HCT116 (cell line): ENCODE data around the gene NLN. TPM values are rescaled to one million over a fixed set of nuclear protein-coding genes. Genes with fewer than 3 reads are reported as not detected.

Experiments used
- ATAC-seq: fragments of 200-7000 bp; cut with Tn5 transposase; 2 replicates; pipeline ENCODE4 v1.9.1; 2020; ENCODE audit warnings: mild to moderate bottlenecking, moderate library complexity
- BruUV-seq: library from RNA; stranded (reverse); fragments of 400-500 nt; replicated peaks from 2 replicates; lab custom pipeline; 2021; lab: Mats Ljungman, UMichigan
- CTCF ChIA-PET: fragments of 300-600 bp; sonication (Branson Sonifier 250); formaldehyde crosslinking; loops from one replicate; lab custom pipeline; 2021; ENCODE audit warnings: antibody characterized with exemption; lab: Charles Lee
- POLR2A ChIA-PET: fragments of 300-600, 350-600 bp; sonication (Branson Sonifier 250); formaldehyde crosslinking; loops from one replicate; lab custom pipeline; 2021; ENCODE audit warnings: antibody characterized with exemption; lab: Charles Lee
- RAD21 ChIA-PET, 2 experiments: fragments of 300-600 bp; sonication (Branson Sonifier 250); formaldehyde crosslinking; loops; one replicate each; lab custom pipeline; 2023; ENCODE audit warnings: low total read pairs in 2 of 2; ENCODE audit not compliant: uncharacterized antibody in 2 of 2, unreplicated experiment in 2 of 2, low non-redundant PET in 1 of 2; lab: Charles Lee
- DNase-seq: peaks from one replicate; pipeline ENCODE4 v3.0.0-alpha.2; 2010; ENCODE audit warnings: low read depth, low spot score
- H2AFZ ChIP-seq: fragments of 200-600 bp; shearing (Covaris generic), sonication (generic); 2 replicates; pipeline ENCODE4 v1.6.1; 2017; ENCODE audit warnings: low read depth, mixed run types, mixed read lengths, antibody characterized with exemption, low read length; ENCODE audit not compliant: poor library complexity, severe bottlenecking
- H3K27ac ChIP-seq: 2 replicates; pipeline ENCODE4 v1.5.1; 2012; ENCODE audit warnings: low read depth, low read length
- H3K27me3 ChIP-seq: fragments of 200-600 bp; sonication (generic); 2 replicates; pipeline ENCODE4 v1.6.1; 2016; ENCODE audit warnings: mixed run types, low read length, mixed read lengths; ENCODE audit not compliant: insufficient read depth
- H3K36me3 ChIP-seq, 2 experiments: fragments of 200-500 bp in 1 of 2; fragments of 200-600 bp in 1 of 2; sonication (Bioruptor generic) in 1 of 2; sonication (generic) in 1 of 2; 2 replicates each; pipeline versions ENCODE4 v1.5.1 to v1.6.1; 2014 to 2016; ENCODE audit warnings: low read length in 2 of 2, inconsistent platforms in 1 of 2, mixed read lengths in 1 of 2, mixed run types in 1 of 2; ENCODE audit not compliant: insufficient read depth in 2 of 2, control insufficient read depth in 1 of 2
- H3K4me1 ChIP-seq, 2 experiments: fragments of 200-600 bp in 1 of 2; sonication (generic) in 1 of 2; 2 replicates each; pipeline versions ENCODE4 v1.5.1 to v1.6.1; 2012 to 2017; ENCODE audit warnings: low read length in 2 of 2, inconsistent platforms in 1 of 2, mild to moderate bottlenecking in 1 of 2, mixed read lengths in 1 of 2, mixed run types in 1 of 2, moderate library complexity in 1 of 2; ENCODE audit not compliant: insufficient read depth in 2 of 2, control insufficient read depth in 1 of 2
- H3K4me2 ChIP-seq: fragments of 200-600 bp; sonication (generic); 2 replicates; pipeline ENCODE4 v1.6.1; 2017; ENCODE audit warnings: mixed run types, low read length, mixed read lengths
- H3K4me3 ChIP-seq, 2 experiments: fragments of 200-600 bp in 1 of 2; sonication (generic) in 1 of 2; replicated peaks in 1 of 2; 2 replicates each; pipeline ENCODE4 v1.5.1; 2011 to 2016; ENCODE audit warnings: low read length in 2 of 2, control low read depth in 1 of 2, low read depth in 1 of 2, mild to moderate bottlenecking in 1 of 2, mixed read lengths in 1 of 2, mixed run types in 1 of 2
- H3K79me2 ChIP-seq: fragments of 200-600 bp; sonication (generic); 2 replicates; pipeline ENCODE4 v1.6.1; 2017; ENCODE audit warnings: mild to moderate bottlenecking, mixed run types, low read length, moderate library complexity, mixed read lengths; ENCODE audit not compliant: insufficient read depth
- H3K9ac ChIP-seq: fragments of 200-600 bp; sonication (generic); 2 replicates; pipeline ENCODE4 v1.6.1; 2016; ENCODE audit warnings: low read length, mixed read lengths
- H3K9me2 ChIP-seq: fragments of 200-600 bp; sonication (generic), shearing (Covaris generic); 2 replicates; pipeline ENCODE4 v1.6.1; 2017; ENCODE audit warnings: mixed run types, mild to moderate bottlenecking, moderate library complexity; ENCODE audit not compliant: insufficient read depth
- H3K9me3 ChIP-seq, 2 experiments: fragments of 200-500 bp in 1 of 2; fragments of 200-600 bp in 1 of 2; sonication (Bioruptor generic) in 1 of 2; sonication (generic) in 1 of 2; 2 replicates each; pipeline ENCODE4 v1.6.1; 2014 to 2017; ENCODE audit warnings: low read length in 2 of 2, mixed read lengths in 2 of 2, inconsistent platforms in 1 of 2, low read depth in 1 of 2, mild to moderate bottlenecking in 1 of 2, mixed run types in 1 of 2, moderate library complexity in 1 of 2; ENCODE audit not compliant: control insufficient read depth in 1 of 2, insufficient read depth in 1 of 2
- H4K20me1 ChIP-seq: fragments of 200-600 bp; sonication (generic), shearing (Covaris generic); 2 replicates; pipeline ENCODE4 v1.6.1; 2017; ENCODE audit warnings: mixed run types, mild to moderate bottlenecking, moderate library complexity; ENCODE audit not compliant: insufficient read depth
- CBX3 ChIP-seq: IDR thresholded peaks from 2 replicates; pipeline ENCODE4 v1.6.1; 2012; ENCODE audit warnings: low read depth
- CEBPB ChIP-seq: IDR thresholded peaks from 2 replicates; pipeline ENCODE4 v1.6.1; 2012; ENCODE audit warnings: low read depth
- EGR1 ChIP-seq: IDR thresholded peaks from 2 replicates; pipeline ENCODE4 v1.6.1; 2012; ENCODE audit warnings: low read depth
- ELF1 ChIP-seq: IDR thresholded peaks from 2 replicates; pipeline ENCODE4 v1.6.1; 2012; ENCODE audit warnings: low read depth, borderline replicate concordance
- EZH2phosphoT487 ChIP-seq: fragments of 200-600 bp; IDR thresholded peaks from 2 replicates; pipeline ENCODE4 v1.6.1; 2018; ENCODE audit warnings: antibody characterized with exemption, borderline replicate concordance
- FOSL1 ChIP-seq: IDR thresholded peaks from 2 replicates; pipeline ENCODE4 v1.6.1; 2012; ENCODE audit warnings: low read depth
- JUND ChIP-seq: IDR thresholded peaks from 2 replicates; pipeline ENCODE4 v1.6.1; 2012
- POLR2A ChIP-seq: IDR thresholded peaks from 2 replicates; pipeline ENCODE4 v1.7.0; 2011; ENCODE audit warnings: borderline replicate concordance; ENCODE audit not compliant: insufficient read depth, insufficient read length; ENCODE audit errors: extremely low read depth
- POLR2AphosphoS5 ChIP-seq: IDR thresholded peaks from 2 replicates; pipeline ENCODE4 v1.6.1; 2011; ENCODE audit warnings: mild to moderate bottlenecking, low read depth, low read length, moderate library complexity
- RAD21 ChIP-seq: IDR thresholded peaks from 2 replicates; pipeline ENCODE4 v1.6.1; 2012; ENCODE audit warnings: low read depth, mild to moderate bottlenecking
- SIN3A ChIP-seq: IDR thresholded peaks from 2 replicates; pipeline ENCODE4 v1.6.1; 2012; ENCODE audit warnings: low read depth
- SP1 ChIP-seq: IDR thresholded peaks from 2 replicates; pipeline ENCODE4 v1.6.1; 2012; ENCODE audit warnings: low read depth
- SRF ChIP-seq: IDR thresholded peaks from 2 replicates; pipeline ENCODE4 v1.6.1; 2012; ENCODE audit warnings: low read depth
- TCF7L2 ChIP-seq: IDR thresholded peaks from 2 replicates; pipeline ENCODE4 v1.7.0; 2011; ENCODE audit warnings: borderline replicate concordance, inconsistent platforms; ENCODE audit not compliant: insufficient read depth, insufficient read length; ENCODE audit errors: extremely low read depth
- ZFX ChIP-seq: fragments of 450-650 bp; IDR thresholded peaks from 2 replicates; pipeline ENCODE4 v1.6.1; 2017
- ZNF274 ChIP-seq: fragments of 200-500 bp; sonication (Bioruptor generic); IDR thresholded peaks from 2 replicates; pipeline ENCODE4 v1.6.1; 2014; ENCODE audit warnings: mild to moderate bottlenecking, low read depth, low read length, inconsistent platforms
- intact Hi-C: fragments of 100-400 bp; cut with micrococcal nuclease; formaldehyde crosslinking; loops from 2 replicates; pipeline ENCODE4 v1.10.0; 2022
- total RNA-seq: library from RNA; stranded (reverse); gene quantifications from one replicate; pipeline ENCODE4 v1.2.1, GENCODE V29; 2021; ENCODE audit not compliant: unreplicated experiment
- TF ChIP-seq, protein P1 (sequence below): IDR thresholded peaks from 2 replicates; pipeline ENCODE4 v1.6.1; 2012; ENCODE audit warnings: low read depth
- TF ChIP-seq, protein P2 (sequence below): IDR thresholded peaks from 2 replicates; pipeline ENCODE4 v1.6.1; 2012
- TF ChIP-seq, protein P3 (sequence below): IDR thresholded peaks from 2 replicates; pipeline ENCODE4 v1.6.1; 2012
- TF ChIP-seq, protein P4 (sequence below): IDR thresholded peaks from 2 replicates; pipeline ENCODE4 v1.6.1; 2011; ENCODE audit warnings: mild to moderate bottlenecking, low read length, moderate library complexity; ENCODE audit not compliant: insufficient replicate concordance; ENCODE audit errors: extremely low read depth
- TF ChIP-seq, protein P5 (sequence below), 3 experiments: fragments of 200-600 bp in 1 of 3; sonication (generic) in 1 of 3; IDR thresholded peaks in 2 of 3; conservative IDR thresholded peaks in 1 of 3; 2 replicates each; pipeline ENCODE4 v1.5.1; 2012 to 2017; ENCODE audit warnings: low read depth in 2 of 3, low read length in 2 of 3, antibody characterized with exemption in 1 of 3, borderline replicate concordance in 1 of 3, control low read depth in 1 of 3, mild to moderate bottlenecking in 1 of 3, mixed read lengths in 1 of 3, mixed run types in 1 of 3, moderate library complexity in 1 of 3; ENCODE audit not compliant: insufficient read depth in 1 of 3

The NLN gene
- total RNA-seq, 1 experiment from 2014 or later = 67.6 TPM

DNA sequence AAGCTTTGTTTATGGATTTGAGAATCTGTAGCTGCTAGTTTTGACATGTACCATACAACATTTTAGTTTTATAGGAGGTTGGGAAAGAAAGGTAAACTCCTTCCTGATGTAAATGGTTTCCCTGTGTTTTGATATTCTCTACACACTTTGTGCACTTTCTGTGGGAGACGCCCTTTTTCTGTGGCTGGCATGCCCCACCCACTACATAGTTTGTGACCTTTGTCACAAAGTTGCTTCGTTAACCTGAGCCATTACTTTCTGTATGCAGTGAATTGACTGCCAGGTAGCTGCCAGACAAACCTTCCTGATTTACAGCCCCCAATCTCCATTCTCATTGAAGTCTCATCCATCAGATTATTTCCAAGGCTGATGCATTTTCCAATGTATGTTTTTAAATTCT is 90.6 kb downstream of the NLN start:
- Histone ChIP-seq H2AFZ (no peak overlapping the region), H3K9me2 (no peaks in the 10 kb centered on the region), H3K27ac (peak overlapping the region; percentile 81; the same call in 1 of the 2 replicates), H3K4me1 (peaks cover 60 to 70% of the 10 kb centered on the region in 2 experiments), H4K20me1 (no peaks in the 10 kb centered on the region), H3K79me2 (no peaks in the 10 kb centered on the region), H3K36me3 (no peaks in the 10 kb centered on the region; a peak in 1 of 4 replicates), H3K4me2 (peak overlapping the region; percentile 81), H3K9ac (peak overlapping the region; percentile 30), H3K27me3 (no peaks in the 10 kb centered on the region), H3K9me3 (no peaks in the 10 kb centered on the region), H3K4me3 (peak overlapping the region; percentile 18 to 45)
- CTCF ChIA-PET = no interaction called here
- DNase-seq (peak; percentile 66), ATAC-seq (peak; percentile 64)
- RAD21 ChIA-PET = no interaction called here
- BruUV-seq = no TSS peak
- POLR2A ChIA-PET = no interaction called here
- intact Hi-C loops = no loop called here
- no peak for TF ChIP-seq ZFX
- TF ChIP-seq, protein P1, sequence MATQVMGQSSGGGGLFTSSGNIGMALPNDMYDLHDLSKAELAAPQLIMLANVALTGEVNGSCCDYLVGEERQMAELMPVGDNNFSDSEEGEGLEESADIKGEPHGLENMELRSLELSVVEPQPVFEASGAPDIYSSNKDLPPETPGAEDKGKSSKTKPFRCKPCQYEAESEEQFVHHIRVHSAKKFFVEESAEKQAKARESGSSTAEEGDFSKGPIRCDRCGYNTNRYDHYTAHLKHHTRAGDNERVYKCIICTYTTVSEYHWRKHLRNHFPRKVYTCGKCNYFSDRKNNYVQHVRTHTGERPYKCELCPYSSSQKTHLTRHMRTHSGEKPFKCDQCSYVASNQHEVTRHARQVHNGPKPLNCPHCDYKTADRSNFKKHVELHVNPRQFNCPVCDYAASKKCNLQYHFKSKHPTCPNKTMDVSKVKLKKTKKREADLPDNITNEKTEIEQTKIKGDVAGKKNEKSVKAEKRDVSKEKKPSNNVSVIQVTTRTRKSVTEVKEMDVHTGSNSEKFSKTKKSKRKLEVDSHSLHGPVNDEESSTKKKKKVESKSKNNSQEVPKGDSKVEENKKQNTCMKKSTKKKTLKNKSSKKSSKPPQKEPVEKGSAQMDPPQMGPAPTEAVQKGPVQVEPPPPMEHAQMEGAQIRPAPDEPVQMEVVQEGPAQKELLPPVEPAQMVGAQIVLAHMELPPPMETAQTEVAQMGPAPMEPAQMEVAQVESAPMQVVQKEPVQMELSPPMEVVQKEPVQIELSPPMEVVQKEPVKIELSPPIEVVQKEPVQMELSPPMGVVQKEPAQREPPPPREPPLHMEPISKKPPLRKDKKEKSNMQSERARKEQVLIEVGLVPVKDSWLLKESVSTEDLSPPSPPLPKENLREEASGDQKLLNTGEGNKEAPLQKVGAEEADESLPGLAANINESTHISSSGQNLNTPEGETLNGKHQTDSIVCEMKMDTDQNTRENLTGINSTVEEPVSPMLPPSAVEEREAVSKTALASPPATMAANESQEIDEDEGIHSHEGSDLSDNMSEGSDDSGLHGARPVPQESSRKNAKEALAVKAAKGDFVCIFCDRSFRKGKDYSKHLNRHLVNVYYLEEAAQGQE = no peak
- no peak for TF ChIP-seq ELF1
- TF ChIP-seq, protein P2, sequence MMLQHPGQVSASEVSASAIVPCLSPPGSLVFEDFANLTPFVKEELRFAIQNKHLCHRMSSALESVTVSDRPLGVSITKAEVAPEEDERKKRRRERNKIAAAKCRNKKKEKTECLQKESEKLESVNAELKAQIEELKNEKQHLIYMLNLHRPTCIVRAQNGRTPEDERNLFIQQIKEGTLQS = no peak
- no peak for TF ChIP-seq SRF
- TF ChIP-seq ZNF274 = no peak
- TF ChIP-seq JUND = peak; percentile 37
- TF ChIP-seq CEBPB = 0 out of 2 replicates have a peak, but pooled peaks have one; percentile 37
- 0 out of 2 replicates have a peak, but pooled peaks have one; percentile 30 for TF ChIP-seq EGR1
- no peak for TF ChIP-seq EZH2phosphoT487
- TF ChIP-seq POLR2AphosphoS5 = no peak
- TF ChIP-seq CBX3 = peak; percentile 74
- no peak for TF ChIP-seq POLR2A
- TF ChIP-seq, protein P3, sequence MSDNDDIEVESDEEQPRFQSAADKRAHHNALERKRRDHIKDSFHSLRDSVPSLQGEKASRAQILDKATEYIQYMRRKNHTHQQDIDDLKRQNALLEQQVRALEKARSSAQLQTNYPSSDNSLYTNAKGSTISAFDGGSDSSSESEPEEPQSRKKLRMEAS = peak; percentile 29; the same call in 1 of the 2 replicates
- peak; percentile 22; the same call in 1 of the 2 replicates for TF ChIP-seq FOSL1
- TF ChIP-seq, protein P4, sequence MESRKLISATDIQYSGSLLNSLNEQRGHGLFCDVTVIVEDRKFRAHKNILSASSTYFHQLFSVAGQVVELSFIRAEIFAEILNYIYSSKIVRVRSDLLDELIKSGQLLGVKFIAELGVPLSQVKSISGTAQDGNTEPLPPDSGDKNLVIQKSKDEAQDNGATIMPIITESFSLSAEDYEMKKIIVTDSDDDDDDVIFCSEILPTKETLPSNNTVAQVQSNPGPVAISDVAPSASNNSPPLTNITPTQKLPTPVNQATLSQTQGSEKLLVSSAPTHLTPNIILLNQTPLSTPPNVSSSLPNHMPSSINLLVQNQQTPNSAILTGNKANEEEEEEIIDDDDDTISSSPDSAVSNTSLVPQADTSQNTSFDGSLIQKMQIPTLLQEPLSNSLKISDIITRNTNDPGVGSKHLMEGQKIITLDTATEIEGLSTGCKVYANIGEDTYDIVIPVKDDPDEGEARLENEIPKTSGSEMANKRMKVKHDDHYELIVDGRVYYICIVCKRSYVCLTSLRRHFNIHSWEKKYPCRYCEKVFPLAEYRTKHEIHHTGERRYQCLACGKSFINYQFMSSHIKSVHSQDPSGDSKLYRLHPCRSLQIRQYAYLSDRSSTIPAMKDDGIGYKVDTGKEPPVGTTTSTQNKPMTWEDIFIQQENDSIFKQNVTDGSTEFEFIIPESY = no peak
- peak; percentile 80 for TF ChIP-seq SP1
- TF ChIP-seq, protein P5, sequence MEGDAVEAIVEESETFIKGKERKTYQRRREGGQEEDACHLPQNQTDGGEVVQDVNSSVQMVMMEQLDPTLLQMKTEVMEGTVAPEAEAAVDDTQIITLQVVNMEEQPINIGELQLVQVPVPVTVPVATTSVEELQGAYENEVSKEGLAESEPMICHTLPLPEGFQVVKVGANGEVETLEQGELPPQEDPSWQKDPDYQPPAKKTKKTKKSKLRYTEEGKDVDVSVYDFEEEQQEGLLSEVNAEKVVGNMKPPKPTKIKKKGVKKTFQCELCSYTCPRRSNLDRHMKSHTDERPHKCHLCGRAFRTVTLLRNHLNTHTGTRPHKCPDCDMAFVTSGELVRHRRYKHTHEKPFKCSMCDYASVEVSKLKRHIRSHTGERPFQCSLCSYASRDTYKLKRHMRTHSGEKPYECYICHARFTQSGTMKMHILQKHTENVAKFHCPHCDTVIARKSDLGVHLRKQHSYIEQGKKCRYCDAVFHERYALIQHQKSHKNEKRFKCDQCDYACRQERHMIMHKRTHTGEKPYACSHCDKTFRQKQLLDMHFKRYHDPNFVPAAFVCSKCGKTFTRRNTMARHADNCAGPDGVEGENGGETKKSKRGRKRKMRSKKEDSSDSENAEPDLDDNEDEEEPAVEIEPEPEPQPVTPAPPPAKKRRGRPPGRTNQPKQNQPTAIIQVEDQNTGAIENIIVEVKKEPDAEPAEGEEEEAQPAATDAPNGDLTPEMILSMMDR (IDR thresholded peaks at IDR 0.05 in 2 of 3, conservative IDR thresholded peaks at IDR 0.05 in 1 of 3; ENCODE audit: borderline replicate concordance in 1 of 3, insufficient read depth in 1 of 3, low read depth in 2 of 3, low read length in 2 of 3) = no peak
- peak; percentile 27; the same call in 1 of the 2 replicates for TF ChIP-seq SIN3A
- 0 out of 2 replicates have a peak, but pooled peaks have one; percentile 26 for TF ChIP-seq RAD21
- TF ChIP-seq TCF7L2 = no peak
